ENCODE results near the gene RPL10. TPM values are rescaled to one million over a fixed set of nuclear protein-coding genes. Genes with fewer than 3 reads are reported as not detected.

RPL10 gene
- total RNA-seq, 1 experiment from 2014 or later: 2,876 TPM

DNA sequence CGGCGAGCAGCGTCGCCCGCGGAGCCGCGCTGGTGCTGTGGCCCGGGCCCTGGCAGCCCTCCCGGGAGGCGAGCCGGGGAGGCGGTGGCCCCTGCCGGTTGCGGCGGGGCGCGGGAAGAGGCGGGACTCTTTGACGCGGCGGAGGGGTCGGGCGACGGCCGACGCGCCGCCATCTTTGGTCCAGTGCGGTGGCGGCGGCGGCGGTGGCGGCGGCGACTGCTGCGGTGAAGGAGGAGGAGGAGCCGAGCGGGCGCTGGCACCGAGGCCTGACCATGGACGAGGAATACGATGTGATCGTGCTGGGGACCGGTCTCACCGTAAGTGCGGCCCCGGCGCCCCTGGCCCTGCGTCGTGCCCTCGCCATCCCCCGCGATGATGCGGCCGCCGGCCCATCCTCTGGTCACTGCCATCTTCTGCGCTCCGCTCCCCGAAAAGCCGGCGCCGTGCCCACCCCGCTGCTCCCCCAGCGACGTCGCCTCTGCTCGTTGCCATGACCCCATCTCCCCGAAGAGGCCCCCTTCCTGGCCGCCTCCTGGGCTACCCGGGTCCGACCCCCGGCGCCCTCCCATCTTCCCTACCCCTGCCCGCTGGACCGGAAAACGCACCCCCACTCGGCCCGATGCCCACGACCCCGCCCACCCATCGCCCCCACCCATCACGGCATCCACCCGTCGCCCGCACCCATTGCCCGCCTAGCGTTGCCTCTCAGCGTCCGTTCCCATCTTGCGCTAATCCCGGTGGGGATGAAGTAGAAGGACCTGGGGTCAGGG is 39.0 kb downstream of the RPL10 start, which contains the start of gene GDI1:
GDI1 (plus strand) TSS at position 172 of the 770 bp plus-strand sequence; CDS start at position 273, 101 bp downstream.
- peak; percentile 57 for DNase-seq (ENCODE audit: low read depth)
- in situ Hi-C loops (cut with HindIII; ENCODE audit: low pct_unique_long_range_greater_than_20kb, low sequenced_read_pairs): no loop called here

GRCh38 chrX:154437971-154438893 is 40.1 kb downstream of the RPL10 start:
- in situ Hi-C loops (cut with HindIII; ENCODE audit: low pct_unique_long_range_greater_than_20kb, low sequenced_read_pairs): no loop called here
- no peak for DNase-seq (ENCODE audit: low read depth)

DNA sequence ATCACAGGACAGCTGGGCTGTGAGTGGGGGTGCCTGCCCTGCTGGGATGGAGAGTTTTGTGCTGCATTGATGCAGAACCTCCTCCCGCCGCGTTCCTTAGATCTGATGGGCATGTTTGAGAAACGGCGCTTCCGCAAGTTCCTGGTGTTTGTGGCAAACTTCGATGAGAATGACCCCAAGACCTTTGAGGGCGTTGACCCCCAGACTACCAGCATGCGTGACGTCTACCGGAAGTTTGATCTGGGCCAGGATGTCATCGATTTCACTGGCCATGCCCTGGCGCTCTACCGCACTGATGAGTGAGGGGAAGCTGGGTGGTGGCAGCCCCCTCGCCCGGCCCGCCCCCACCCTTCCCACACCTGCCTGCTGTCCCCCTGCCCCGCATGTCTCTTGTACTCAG is 41.7 kb downstream of the RPL10 start:
- DNase-seq (ENCODE audit: low read depth): no peak
- in situ Hi-C loops (cut with HindIII; ENCODE audit: low pct_unique_long_range_greater_than_20kb, low sequenced_read_pairs): no loop called here

GRCh38 chrX:154440623-154441357 is 42.6 kb downstream of the RPL10 start:
- no peak for DNase-seq (ENCODE audit: low read depth)
- in situ Hi-C loops (cut with HindIII; ENCODE audit: low pct_unique_long_range_greater_than_20kb, low sequenced_read_pairs): no loop called here

GRCh38 chrX:154441564-154441963 is 43.4 kb downstream of the RPL10 start:
- DNase-seq (ENCODE audit: low read depth): no peak
- in situ Hi-C loops (cut with HindIII; ENCODE audit: low pct_unique_long_range_greater_than_20kb, low sequenced_read_pairs): no loop called here

DNA sequence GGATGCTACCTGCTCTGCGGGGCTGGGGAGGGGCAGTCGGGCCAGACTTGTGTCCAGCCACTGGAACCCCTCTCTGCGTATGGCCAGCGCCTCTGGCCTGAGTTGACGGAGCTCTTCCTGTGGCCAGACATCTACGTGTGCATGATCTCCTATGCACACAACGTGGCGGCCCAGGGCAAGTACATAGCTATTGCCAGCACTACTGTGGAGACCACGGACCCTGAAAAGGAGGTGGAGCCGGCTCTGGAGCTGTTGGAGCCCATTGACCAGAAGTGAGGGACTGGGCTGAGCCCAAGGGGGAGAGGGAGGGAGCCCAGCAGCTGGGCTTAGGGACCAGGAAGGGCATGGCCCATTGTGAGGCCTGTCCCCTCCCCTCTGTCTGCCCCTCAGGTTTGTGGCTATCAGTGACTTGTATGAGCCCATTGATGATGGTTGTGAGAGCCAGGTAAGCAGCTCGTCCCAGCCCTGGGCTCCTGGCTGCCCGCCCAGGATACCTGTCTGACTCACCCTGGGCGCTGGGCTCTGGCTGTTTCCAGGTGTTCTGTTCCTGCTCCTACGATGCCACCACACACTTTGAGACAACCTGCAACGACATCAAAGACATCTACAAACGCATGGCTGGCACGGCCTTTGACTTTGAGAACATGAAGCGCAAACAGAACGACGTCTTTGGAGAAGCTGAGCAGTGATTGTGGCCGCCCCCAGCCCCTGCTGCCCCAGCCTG is 44.0 kb downstream of the RPL10 start:
- DNase-seq (ENCODE audit: low read depth): no peak

DNA sequence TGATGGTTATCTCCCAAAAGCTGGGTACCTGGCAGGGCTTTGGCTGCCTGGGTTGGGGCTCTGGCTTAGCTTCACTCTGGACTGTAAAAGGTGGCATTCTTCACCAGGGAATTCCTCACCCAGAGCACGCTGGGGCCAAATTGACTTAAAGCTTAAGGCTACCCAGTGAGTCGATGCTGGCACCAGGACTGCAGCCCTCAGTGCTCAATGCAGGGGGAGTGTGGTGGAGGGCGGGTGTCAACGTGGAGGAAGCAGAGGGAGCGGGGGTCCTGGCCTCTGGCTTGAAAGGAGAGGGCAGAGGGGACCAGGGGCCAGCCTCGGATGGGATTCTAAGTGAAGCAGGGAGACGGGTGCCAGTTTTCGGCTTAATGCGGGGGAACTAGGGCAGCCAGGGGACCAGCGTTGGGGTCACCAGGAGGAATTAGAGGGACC is 45.3 kb downstream of the RPL10 start:
- DNase-seq (ENCODE audit: low read depth): no peak
- in situ Hi-C loops (cut with HindIII; ENCODE audit: low pct_unique_long_range_greater_than_20kb, low sequenced_read_pairs): no loop called here

More for the DNA sequence above, 44.0 kb downstream of the RPL10 start:
- in situ Hi-C loops (cut with HindIII; ENCODE audit: low pct_unique_long_range_greater_than_20kb, low sequenced_read_pairs): no loop called here

GRCh38 chrX:154443992-154444754 is 46.0 kb downstream of the RPL10 start, which contains the start of gene FAM50A:
TSS of gene FAM50A (plus strand) at chrX:154444141. CDS start at chrX:154444236, 95 bp downstream.
- DNase-seq (ENCODE audit: low read depth): peak; percentile 49
- in situ Hi-C loops (cut with HindIII; ENCODE audit: low pct_unique_long_range_greater_than_20kb, low sequenced_read_pairs): no loop called here

DNA sequence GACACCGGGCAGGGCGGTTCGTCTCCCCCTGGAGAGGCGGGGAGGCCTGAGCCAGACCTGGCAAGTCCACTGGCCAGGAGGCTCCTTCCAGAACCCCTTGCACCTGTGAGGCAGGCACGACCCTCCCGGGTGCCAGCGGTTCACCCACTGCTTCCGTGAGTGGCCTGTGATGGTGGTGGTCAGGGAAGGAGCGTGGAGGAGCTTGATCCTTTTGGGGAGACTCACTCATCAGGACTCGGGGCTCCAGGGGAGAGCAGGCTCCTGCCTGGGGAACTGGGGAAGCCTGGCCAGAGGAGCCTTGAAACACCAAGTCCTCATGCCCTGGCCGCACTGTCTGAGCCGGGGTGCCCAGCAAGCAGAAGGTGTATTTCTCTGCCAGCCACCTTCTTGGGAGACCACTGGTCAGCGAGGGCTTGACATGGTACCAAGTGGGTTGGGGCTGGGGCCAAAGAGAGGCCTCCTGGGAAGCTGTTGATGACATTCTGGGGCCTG is 46.6 kb downstream of the RPL10 start:
- in situ Hi-C loops (cut with HindIII; ENCODE audit: low pct_unique_long_range_greater_than_20kb, low sequenced_read_pairs): no loop called here
- DNase-seq (ENCODE audit: low read depth): no peak

GRCh38 chrX:154445776-154446175 is 47.6 kb downstream of the RPL10 start:
- in situ Hi-C loops (cut with HindIII; ENCODE audit: low pct_unique_long_range_greater_than_20kb, low sequenced_read_pairs): no loop called here
- DNase-seq (ENCODE audit: low read depth): no peak

GRCh38 chrX:154446430-154446829 is 48.3 kb downstream of the RPL10 start:
- no peak for DNase-seq (ENCODE audit: low read depth)
- in situ Hi-C loops (cut with HindIII; ENCODE audit: low pct_unique_long_range_greater_than_20kb, low sequenced_read_pairs): no loop called here

DNA sequence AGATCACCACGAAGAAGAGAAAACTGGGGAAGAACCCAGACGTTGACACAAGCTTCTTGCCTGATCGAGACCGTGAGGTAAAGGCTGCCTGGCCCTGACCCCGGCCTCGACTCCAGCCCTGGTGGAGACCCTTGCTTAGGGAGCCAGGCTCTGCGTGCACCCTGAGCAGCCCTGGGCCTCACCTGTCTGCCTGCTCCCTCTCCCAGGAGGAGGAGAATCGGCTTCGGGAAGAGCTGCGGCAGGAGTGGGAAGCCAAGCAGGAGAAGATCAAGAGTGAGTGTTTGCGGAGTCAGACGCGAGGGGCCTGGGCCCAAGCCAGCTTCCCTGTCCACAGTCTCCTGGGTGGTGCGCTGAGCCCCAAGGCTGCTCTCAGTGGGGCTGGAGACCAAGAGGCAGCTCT is 50.3 kb downstream of the RPL10 start:
- in situ Hi-C loops (cut with HindIII; ENCODE audit: low pct_unique_long_range_greater_than_20kb, low sequenced_read_pairs): no loop called here
- no peak for DNase-seq (ENCODE audit: low read depth)

DNA sequence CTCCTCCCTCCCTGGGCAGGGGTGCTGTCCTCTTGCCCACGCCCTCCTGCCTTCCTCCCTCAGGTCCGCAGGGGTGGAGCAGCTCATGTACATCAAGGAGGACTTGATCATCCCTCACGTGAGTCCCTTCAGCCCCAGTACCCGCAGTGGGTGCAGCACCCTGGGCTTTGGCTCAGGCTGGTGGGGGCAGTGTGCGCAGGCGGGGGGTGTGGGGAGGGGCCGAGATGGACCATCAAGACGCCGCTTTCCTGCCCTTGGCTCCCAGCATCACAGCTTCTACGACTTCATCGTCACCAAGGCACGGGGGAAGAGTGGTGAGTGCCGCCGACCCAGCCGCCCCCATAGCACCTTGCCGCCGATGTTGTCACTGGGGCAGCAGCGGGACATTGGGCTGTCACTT is 51.4 kb downstream of the RPL10 start:
- DNase-seq (ENCODE audit: low read depth): no peak
- in situ Hi-C loops (cut with HindIII; ENCODE audit: low pct_unique_long_range_greater_than_20kb, low sequenced_read_pairs): no loop called here

GRCh38 chrX:154450312-154450711 is 52.1 kb downstream of the RPL10 start:
- in situ Hi-C loops (cut with HindIII; ENCODE audit: low pct_unique_long_range_greater_than_20kb, low sequenced_read_pairs): no loop called here
- DNase-seq (ENCODE audit: low read depth): no peak
